Neutrophil (primary cell): ENCODE results near the gene RNU4-1.
"Not testable (repeated sequence)": the region's sequence is repeated elsewhere in the genome, so short reads cannot be mapped to it uniquely, and the experiment has no call there.

Experiments
- H3K27ac ChIP-seq: fragments of 200-600 bp; sonication (generic); 2 replicates; pipeline ENCODE4 v1.5.1; 2016; ENCODE audit warnings: mild to moderate bottlenecking, moderate library complexity
- H3K27me3 ChIP-seq: fragments of 200-600 bp; sonication (generic); 2 replicates; pipeline ENCODE4 v1.6.0; 2016; ENCODE audit warnings: mild to moderate bottlenecking
- H3K36me3 ChIP-seq: fragments of 200-600 bp; sonication (generic); 2 replicates; pipeline ENCODE4 v1.5.1; 2017
- H3K4me1 ChIP-seq, 2 experiments: fragments of 200-600 bp in 1 of 2; sonication (generic) in 1 of 2; 1 replicate in 1 of 2; 2 replicates in 1 of 2; pipeline versions ENCODE4 v1.5.1 to v1.6.1; 2013 to 2016; ENCODE audit warnings: low read depth in 1 of 2, low read length in 1 of 2, mild to moderate bottlenecking in 1 of 2, moderate library complexity in 1 of 2; ENCODE audit not compliant: control insufficient read depth in 1 of 2, insufficient read depth in 1 of 2
- H3K4me3 ChIP-seq, 2 experiments: fragments of 200-600 bp in 1 of 2; sonication (generic) in 1 of 2; 1 replicate in 1 of 2; 2 replicates in 1 of 2; pipeline ENCODE4 v1.5.1; 2013 to 2016; ENCODE audit warnings: low read depth in 1 of 2, low read length in 1 of 2, mild to moderate bottlenecking in 1 of 2, moderate library complexity in 1 of 2
- H3K9me3 ChIP-seq: fragments of 200-600 bp; sonication (generic); 2 replicates; pipeline ENCODE4 v1.5.1; 2016
- CTCF ChIP-seq: fragments of 200-600 bp; sonication (generic); IDR thresholded peaks from 2 replicates; pipeline ENCODE4 v1.5.1; 2016; ENCODE audit warnings: antibody characterized with exemption

RNU4-1 gene

GRCh38 chr12:120249875-120250795 lies 42.9 kb downstream of the RNU4-1 start:
- TF ChIP-seq CTCF: no peak
- H3K4me3 ChIP-seq: peak overlapping the region; percentile 54 to 62
- no peaks in the 10 kb centered on the region for H3K27me3 ChIP-seq
- H3K4me1 ChIP-seq: peaks cover 96 to 99% of the 10 kb centered on the region in 2 experiments
- H3K36me3 ChIP-seq: peaks cover 7% of the 10 kb centered on the region
- H3K27ac ChIP-seq: peak overlapping the region; percentile 99
- no peaks in the 10 kb centered on the region for H3K9me3 ChIP-seq

- Histone ChIP-seq H3K36me3 (no peaks in the 10 kb centered on the region), H3K27me3 (no peaks in the 10 kb centered on the region), H3K4me1 (peaks cover 95 to 98% of the 10 kb centered on the region in 2 experiments), H3K9me3 (no peaks in the 10 kb centered on the region), H3K4me3 (peak overlapping the region; percentile 54 to 62), H3K27ac (peak overlapping the region; percentile 99)
- TF ChIP-seq CTCF: peak; percentile 18
Observed at GRCh38 chr12:120249266-120249874, 43.7 kb downstream of the RNU4-1 start.

- no peaks in the 10 kb centered on the region for H3K27me3 ChIP-seq
- no peaks in the 10 kb centered on the region for H3K9me3 ChIP-seq
- peaks cover 92 to 97% of the 10 kb centered on the region in 2 experiments for H3K4me1 ChIP-seq
- H3K36me3 ChIP-seq: no peaks in the 10 kb centered on the region
- peak overlapping the region; percentile 99 for H3K27ac ChIP-seq
- H3K4me3 ChIP-seq: peak overlapping the region in 1 of 2 experiments; percentile 62
- TF ChIP-seq CTCF: no peak
Observed at GRCh38 chr12:120247621-120248030, 45.4 kb downstream of the RNU4-1 start.

GRCh38 chr12:120247183-120247582 lies 45.9 kb downstream of the RNU4-1 start:
- TF ChIP-seq CTCF: no peak
- Histone ChIP-seq H3K4me3 (peak overlapping the region in 1 of 2 experiments; percentile 62), H3K36me3 (no peaks in the 10 kb centered on the region), H3K27ac (peak overlapping the region; percentile 99), H3K27me3 (no peaks in the 10 kb centered on the region), H3K9me3 (no peaks in the 10 kb centered on the region), H3K4me1 (peaks cover 92 to 97% of the 10 kb centered on the region in 2 experiments)

GRCh38 chr12:120246705-120247104 lies 46.3 kb downstream of the RNU4-1 start:
- H3K4me3 ChIP-seq: peak overlapping the region in 1 of 2 experiments; percentile 62
- not testable (repeated sequence) for H3K36me3 ChIP-seq

More at GRCh38 chr12:120246705-120247104, 46.3 kb downstream of the RNU4-1 start:
- H3K27me3 ChIP-seq, H3K9me3 ChIP-seq: not testable (repeated sequence)
- Histone ChIP-seq H3K4me1 (peaks cover 92 to 97% of the 10 kb centered on the region in 2 experiments), H3K27ac (peak overlapping the region; percentile 99)
